Measurements from ENCODE around the gene MSH2.

MSH2 gene

GRCh38 chr2:47490406-47490805, 87.5 kb downstream of the MSH2 start:
- TF ChIP-seq REST (IDR thresholded peaks at IDR 0.05; ENCODE audit: insufficient read depth in 1 of 2, low read depth in 2 of 2, low read length in 2 of 2) (no peak), TAF1 (IDR thresholded peaks at IDR 0.05; ENCODE audit: borderline replicate concordance, insufficient read depth, low read length) (no peak), POLR2AphosphoS5 (IDR thresholded peaks at IDR 0.05; ENCODE audit: low read depth, low read length) (no peak), FOXP2 (optimal IDR thresholded peaks at IDR 0.05; ENCODE audit: borderline replicate concordance, extremely low read depth, extremely low read length, insufficient read depth) (no peak), SIN3A (IDR thresholded peaks at IDR 0.05; ENCODE audit: borderline replicate concordance, insufficient read depth, low read length) (no peak)

GRCh38 chr2:47493317-47494035, 90.5 kb downstream of the MSH2 start:
- TF ChIP-seq REST (IDR thresholded peaks at IDR 0.05; ENCODE audit: insufficient read depth in 1 of 2, low read depth in 2 of 2, low read length in 2 of 2) (no peak), POLR2AphosphoS5 (IDR thresholded peaks at IDR 0.05; ENCODE audit: low read depth, low read length) (no peak), TAF1 (IDR thresholded peaks at IDR 0.05; ENCODE audit: borderline replicate concordance, insufficient read depth, low read length) (no peak), SIN3A (IDR thresholded peaks at IDR 0.05; ENCODE audit: borderline replicate concordance, insufficient read depth, low read length) (no peak), FOXP2 (optimal IDR thresholded peaks at IDR 0.05; ENCODE audit: borderline replicate concordance, extremely low read depth, extremely low read length, insufficient read depth) (no peak)

- TF ChIP-seq SIN3A (IDR thresholded peaks at IDR 0.05; ENCODE audit: borderline replicate concordance, insufficient read depth, low read length) (no peak), FOXP2 (optimal IDR thresholded peaks at IDR 0.05; ENCODE audit: borderline replicate concordance, extremely low read depth, extremely low read length, insufficient read depth) (no peak), POLR2AphosphoS5 (IDR thresholded peaks at IDR 0.05; ENCODE audit: low read depth, low read length) (no peak), REST (IDR thresholded peaks at IDR 0.05; ENCODE audit: insufficient read depth in 1 of 2, low read depth in 2 of 2, low read length in 2 of 2) (no peak), TAF1 (IDR thresholded peaks at IDR 0.05; ENCODE audit: borderline replicate concordance, insufficient read depth, low read length) (no peak)
These were observed 91.5 kb downstream of the MSH2 start for GRCh38 chr2:47494267-47495130.

- no peak for TF ChIP-seq FOXP2 (optimal IDR thresholded peaks at IDR 0.05; ENCODE audit: borderline replicate concordance, extremely low read depth, extremely low read length, insufficient read depth)
- TF ChIP-seq POLR2AphosphoS5 (IDR thresholded peaks at IDR 0.05; ENCODE audit: low read depth, low read length), result no peak
- no peak for TF ChIP-seq SIN3A (IDR thresholded peaks at IDR 0.05; ENCODE audit: borderline replicate concordance, insufficient read depth, low read length)
- no peak for TF ChIP-seq REST (IDR thresholded peaks at IDR 0.05; ENCODE audit: insufficient read depth in 1 of 2, low read depth in 2 of 2, low read length in 2 of 2)
- no peak for TF ChIP-seq TAF1 (IDR thresholded peaks at IDR 0.05; ENCODE audit: borderline replicate concordance, insufficient read depth, low read length)
These were observed 95.0 kb downstream of the MSH2 start for GRCh38 chr2:47497843-47498460.

All from PFSK-1 (cell line).